ENCODE measurements around the gene LDB1.

Gene LDB1

GRCh38 chr10:102134416-102134815, 14.2 kb upstream of the LDB1 start:
- no peak for DNase-seq (ENCODE audit: low spot score)

GRCh38 chr10:102133373-102134195, 13.4 kb upstream of the LDB1 start:
- DNase-seq (ENCODE audit: low spot score) = peak; percentile 81

- DNase-seq (ENCODE audit: low spot score) = peak; percentile 97
These were observed 12.6 kb upstream of the LDB1 start, which contains the start of gene PPRC1 for GRCh38 chr10:102132563-102133372. Gene PPRC1, plus strand, starts transcription at chr10:102133040. Its CDS starts 29 bp downstream, at chr10:102133069.

GRCh38 chr10:102132193-102132562, 12.0 kb upstream of the LDB1 start:
- no peak for DNase-seq (ENCODE audit: low spot score)

- DNase-seq (ENCODE audit: low spot score) = no peak
These were observed 11.4 kb upstream of the LDB1 start for GRCh38 chr10:102131286-102132170.

GRCh38 chr10:102123223-102123622, 3.1 kb upstream of the LDB1 start:
- no peak for DNase-seq (ENCODE audit: low spot score)

- DNase-seq (ENCODE audit: low spot score) = no peak
These were observed 2.3 kb upstream of the LDB1 start for GRCh38 chr10:102122450-102122849.

GRCh38 chr10:102121739-102122372, 1.7 kb upstream of the LDB1 start:
- no peak for DNase-seq (ENCODE audit: low spot score)

- peak; percentile 77 for DNase-seq (ENCODE audit: low spot score)
These were observed 997 bp upstream of the LDB1 start for GRCh38 chr10:102120991-102121738.

- no peak for DNase-seq (ENCODE audit: low spot score)
These were observed 589 bp downstream of the LDB1 start for GRCh38 chr10:102119417-102120141.

GRCh38 chr10:102118867-102119266, 1.3 kb downstream of the LDB1 start:
- DNase-seq (ENCODE audit: low spot score) = no peak

GRCh38 chr10:102117391-102118159, 2.6 kb downstream of the LDB1 start:
- DNase-seq (ENCODE audit: low spot score) = peak; percentile 89

- DNase-seq (ENCODE audit: low spot score) = no peak
These were observed 3.5 kb downstream of the LDB1 start for GRCh38 chr10:102116656-102117055.

GRCh38 chr10:102115775-102116174, 4.4 kb downstream of the LDB1 start:
- no peak for DNase-seq (ENCODE audit: low spot score)

GRCh38 chr10:102114861-102115618, 5.1 kb downstream of the LDB1 start:
- peak; percentile 92 for DNase-seq (ENCODE audit: low spot score)

- DNase-seq (ENCODE audit: low spot score) = no peak
These were observed 6.0 kb downstream of the LDB1 start for GRCh38 chr10:102113956-102114857.

GRCh38 chr10:102113261-102113955, 6.8 kb downstream of the LDB1 start:
- no peak for DNase-seq (ENCODE audit: low spot score)
